ENCODE measurements around the gene GGT5.

DNA sequence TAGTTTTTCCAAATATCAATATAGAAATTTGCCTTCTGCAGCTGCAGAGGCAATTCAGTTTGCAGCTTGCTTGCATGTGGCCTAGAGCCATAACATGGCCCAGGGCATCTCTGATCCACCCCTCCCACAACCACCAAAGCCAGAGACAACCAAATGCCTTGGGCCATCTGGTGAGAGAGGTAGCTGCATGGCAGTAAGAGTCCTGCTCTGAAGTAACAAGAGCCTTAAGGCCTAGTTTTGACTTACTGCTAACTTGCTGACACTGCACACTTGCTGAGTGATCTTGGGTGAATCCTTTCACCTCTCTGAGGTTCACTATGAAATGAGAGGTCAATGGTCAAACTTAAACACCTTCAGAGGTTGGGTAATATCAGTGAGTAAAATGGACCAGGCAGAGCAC, 20.9 kb upstream of the GGT5 start:
- no peak for TF ChIP-seq POLR2AphosphoS5 (IDR thresholded peaks at IDR 0.05)
- TF ChIP-seq POLR2A (IDR thresholded peaks at IDR 0.05): no peak

Data from spleen (tissue), 3 donors.